ENCODE data around the gene ACTR10. TPM values are rescaled to one million over a fixed set of nuclear protein-coding genes. Genes with fewer than 3 reads are reported as not detected.

The ACTR10 gene
- total RNA-seq, 1 donor from 2014 or later = 57.5 TPM

DNA sequence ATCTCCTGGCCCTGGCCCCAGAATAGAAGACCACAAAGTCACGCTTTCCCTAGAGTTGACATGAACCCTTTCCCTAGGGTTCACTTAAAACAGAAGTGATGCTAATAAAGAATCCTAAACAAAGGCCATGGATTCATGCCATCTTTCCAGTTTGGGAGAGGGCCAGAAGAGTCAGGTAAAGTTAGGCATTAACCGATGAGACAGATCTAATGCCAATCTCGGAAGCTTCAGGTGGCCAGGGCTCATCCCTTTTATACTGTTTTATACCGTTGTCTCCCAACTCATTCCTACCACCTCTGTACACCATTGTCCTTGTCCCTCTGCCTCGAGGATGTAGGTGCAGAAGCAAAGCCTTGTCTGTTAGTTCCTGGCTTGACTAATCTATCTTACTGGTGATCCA, 22.8 kb upstream of the ACTR10 start:
- H3K4me3 Mint-ChIP-seq (ENCODE audit: low read depth) = no peak overlapping the region
- DNase-seq (ENCODE audit: low spot score, unreplicated experiment) = no peak
- TF ChIP-seq CTCF (IDR thresholded peaks at IDR 0.05; ENCODE audit: unreplicated experiment) = no peak
- H3K9me3 Mint-ChIP-seq (ENCODE audit: low read depth) = no peaks in the 10 kb centered on the region
- H3K27me3 Mint-ChIP-seq = no peaks in the 10 kb centered on the region
- no peaks in the 10 kb centered on the region for H3K36me3 Mint-ChIP-seq (ENCODE audit: insufficient read depth)
- no peak overlapping the region for H3K27ac Mint-ChIP-seq
- H3K4me1 Mint-ChIP-seq (ENCODE audit: low read depth) = no peaks in the 10 kb centered on the region

DNA sequence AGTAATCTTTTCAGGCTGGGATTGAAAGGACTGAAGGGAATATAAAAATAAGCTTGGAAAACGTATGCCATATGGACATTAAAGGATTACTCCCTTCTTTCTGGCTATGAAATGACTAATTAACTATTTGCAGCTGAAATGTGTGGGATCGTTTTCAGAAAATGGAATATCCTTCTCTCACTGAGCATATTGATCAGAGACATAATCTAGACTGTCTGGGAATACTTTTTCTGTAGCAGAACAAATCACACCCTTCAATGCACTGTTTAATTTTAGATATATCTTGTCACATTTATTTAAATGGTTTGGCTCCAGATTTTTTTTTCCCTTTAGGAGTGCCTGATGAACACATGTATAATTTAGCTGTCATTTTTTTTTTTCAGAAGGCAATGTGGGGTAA, 10.8 kb upstream of the ACTR10 start:
- H3K27ac Mint-ChIP-seq = no peak overlapping the region
- H3K27me3 Mint-ChIP-seq = no peaks in the 10 kb centered on the region
- no peak overlapping the region for H3K4me3 Mint-ChIP-seq (ENCODE audit: low read depth)
- DNase-seq (ENCODE audit: low spot score, unreplicated experiment) = no peak
- H3K4me1 Mint-ChIP-seq (ENCODE audit: low read depth) = no peaks in the 10 kb centered on the region
- no peak for TF ChIP-seq CTCF (IDR thresholded peaks at IDR 0.05; ENCODE audit: unreplicated experiment)
- no peaks in the 10 kb centered on the region for H3K36me3 Mint-ChIP-seq (ENCODE audit: insufficient read depth)
- H3K9me3 Mint-ChIP-seq (ENCODE audit: low read depth) = no peaks in the 10 kb centered on the region

DNA sequence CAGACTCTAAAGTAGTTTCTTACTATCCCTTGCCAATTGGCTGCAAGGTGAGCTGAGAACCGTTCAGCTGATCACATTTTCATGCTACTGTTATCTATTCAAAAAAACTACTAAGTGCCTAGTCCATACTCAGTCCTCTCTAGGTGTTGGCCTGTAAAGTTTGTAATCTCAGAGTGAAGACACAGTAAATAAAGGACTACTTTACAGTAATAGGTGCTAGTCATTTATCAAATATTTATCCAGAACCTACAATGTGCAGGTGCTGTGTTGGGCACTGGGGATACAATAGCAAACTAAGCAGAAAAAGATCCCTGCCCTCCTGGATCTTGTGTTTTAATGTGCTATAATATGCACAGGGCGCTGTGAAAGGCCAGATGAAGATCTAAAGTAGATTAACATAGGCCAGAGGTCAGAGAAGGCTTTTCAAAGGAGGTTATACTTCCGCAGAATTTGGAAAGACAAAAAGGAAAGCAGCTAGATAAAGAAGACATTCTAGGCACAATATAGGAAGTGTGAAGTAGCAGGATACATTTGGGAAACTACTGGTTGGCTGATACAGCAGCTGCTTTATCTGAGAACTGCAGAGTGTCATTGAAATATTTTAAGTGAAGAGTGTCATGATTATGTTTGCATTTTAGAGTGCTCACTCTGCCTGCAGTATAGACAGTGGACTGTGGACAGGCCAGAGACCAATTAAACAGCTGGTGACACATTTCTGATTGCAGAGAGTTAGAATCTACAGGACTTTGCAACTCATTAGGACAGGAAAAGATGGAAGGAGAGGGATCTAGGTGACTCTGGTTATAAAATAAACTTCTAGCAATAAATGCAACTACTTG, 8.0 kb upstream of the ACTR10 start:
- no peaks in the 10 kb centered on the region for H3K9me3 Mint-ChIP-seq (ENCODE audit: low read depth)
- H3K4me3 Mint-ChIP-seq (ENCODE audit: low read depth) = no peak overlapping the region
- no peak for DNase-seq (ENCODE audit: low spot score, unreplicated experiment)
- no peaks in the 10 kb centered on the region for H3K4me1 Mint-ChIP-seq (ENCODE audit: low read depth)
- peaks cover 7% of the 10 kb centered on the region for H3K27me3 Mint-ChIP-seq
- no peaks in the 10 kb centered on the region for H3K36me3 Mint-ChIP-seq (ENCODE audit: insufficient read depth)
- TF ChIP-seq CTCF (IDR thresholded peaks at IDR 0.05; ENCODE audit: unreplicated experiment) = no peak
- no peak overlapping the region for H3K27ac Mint-ChIP-seq

DNA sequence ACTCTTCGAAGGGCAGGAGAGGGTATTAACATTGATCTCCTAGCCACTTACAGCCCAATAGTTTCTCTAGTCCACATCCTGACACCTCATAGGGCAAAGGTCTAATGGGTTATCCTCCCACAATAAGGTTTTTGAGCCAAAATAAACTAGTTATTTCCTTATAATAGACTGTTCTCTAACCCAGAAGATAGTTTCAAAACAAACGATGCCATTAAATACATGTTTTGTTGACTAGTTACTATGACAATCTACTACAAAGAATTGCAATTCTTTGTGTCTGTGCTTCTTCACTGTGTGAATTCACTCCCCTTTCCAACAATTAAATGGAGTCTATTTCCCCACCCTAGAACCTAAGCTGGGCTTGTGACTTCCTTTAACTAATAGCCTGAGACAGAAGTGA, 6.4 kb upstream of the ACTR10 start:
- no peaks in the 10 kb centered on the region for H3K9me3 Mint-ChIP-seq (ENCODE audit: low read depth)

DNA sequence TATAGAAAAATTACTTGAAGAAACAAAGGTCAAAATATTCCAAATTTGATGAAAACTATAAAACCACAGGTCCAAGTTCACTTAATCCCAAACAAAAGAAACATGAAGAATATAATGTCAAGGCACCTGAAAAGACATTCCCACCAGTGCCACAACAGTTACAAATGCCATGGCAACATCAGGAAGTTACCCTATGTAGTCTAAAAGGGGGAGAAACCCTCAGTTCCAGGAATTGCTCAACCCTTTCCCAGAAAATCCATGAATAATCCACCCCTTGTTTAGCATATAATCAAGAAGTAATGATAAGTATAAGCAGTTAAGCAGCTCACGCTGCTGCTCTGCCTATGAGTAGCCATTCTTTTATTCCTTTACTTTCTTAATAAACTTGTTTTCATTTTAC, 3.8 kb upstream of the ACTR10 start:
- H3K36me3 Mint-ChIP-seq (ENCODE audit: insufficient read depth) = no peaks in the 10 kb centered on the region
- H3K27ac Mint-ChIP-seq = no peak overlapping the region
- TF ChIP-seq CTCF (IDR thresholded peaks at IDR 0.05; ENCODE audit: unreplicated experiment) = no peak
- H3K9me3 Mint-ChIP-seq (ENCODE audit: low read depth) = no peaks in the 10 kb centered on the region
- no peak overlapping the region for H3K4me3 Mint-ChIP-seq (ENCODE audit: low read depth)
- peaks cover 9% of the 10 kb centered on the region for H3K27me3 Mint-ChIP-seq
- DNase-seq (ENCODE audit: low spot score, unreplicated experiment) = no peak
- peaks cover 10% of the 10 kb centered on the region for H3K4me1 Mint-ChIP-seq (ENCODE audit: low read depth)

More for the DNA sequence above, 6.4 kb upstream of the ACTR10 start:
- no peak overlapping the region for H3K27ac Mint-ChIP-seq
- TF ChIP-seq CTCF (IDR thresholded peaks at IDR 0.05; ENCODE audit: unreplicated experiment) = no peak
- peaks cover 9% of the 10 kb centered on the region for H3K27me3 Mint-ChIP-seq
- no peak overlapping the region for H3K4me3 Mint-ChIP-seq (ENCODE audit: low read depth)
- H3K4me1 Mint-ChIP-seq (ENCODE audit: low read depth) = no peaks in the 10 kb centered on the region
- DNase-seq (ENCODE audit: low spot score, unreplicated experiment) = no peak
- H3K36me3 Mint-ChIP-seq (ENCODE audit: insufficient read depth) = no peaks in the 10 kb centered on the region

Measured in progenitor cell of endocrine pancreas (in vitro differentiated cells).